C4-2B (cell line): ENCODE results near the gene WWOX.

Experiments used
- ZFX ChIP-seq: fragments of 450-650 bp; IDR thresholded peaks from 2 replicates; pipeline ENCODE4 v1.6.1; 2017
- TF ChIP-seq, protein P1 (sequence below): fragments of 450-650 bp; conservative IDR thresholded peaks from 2 replicates; pipeline ENCODE4 v1.5.1; 2017; ENCODE audit warnings: mild to moderate bottlenecking

DNA sequence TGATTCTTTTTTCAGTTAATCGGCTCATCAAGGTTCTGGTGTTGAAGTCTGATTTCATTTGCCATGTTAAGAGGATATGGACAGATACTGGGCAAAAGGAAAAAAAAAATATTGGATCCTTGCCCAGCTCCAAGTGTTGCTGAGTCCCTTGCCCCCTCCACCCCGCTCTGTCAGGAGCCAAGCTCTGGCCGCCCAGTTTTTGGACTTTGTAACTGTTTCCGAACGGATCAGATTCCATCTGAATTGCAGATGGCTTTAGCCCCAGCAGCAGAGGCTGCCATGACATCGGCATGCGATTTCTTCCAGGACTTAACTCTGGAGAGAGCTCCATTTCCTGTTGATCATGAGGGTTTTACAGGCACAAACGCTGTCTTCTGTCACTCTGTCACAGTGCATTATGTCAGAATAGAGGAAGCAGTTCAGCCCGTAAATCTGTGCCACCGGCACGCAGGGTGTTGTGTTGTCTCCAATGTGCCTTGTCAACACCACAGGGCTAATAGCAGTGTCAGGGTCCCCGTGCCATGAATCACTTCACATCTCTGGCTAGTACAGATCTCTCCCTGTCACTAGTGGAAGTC lies 885.5 kb downstream of the WWOX start:
- TF ChIP-seq, protein P1, sequence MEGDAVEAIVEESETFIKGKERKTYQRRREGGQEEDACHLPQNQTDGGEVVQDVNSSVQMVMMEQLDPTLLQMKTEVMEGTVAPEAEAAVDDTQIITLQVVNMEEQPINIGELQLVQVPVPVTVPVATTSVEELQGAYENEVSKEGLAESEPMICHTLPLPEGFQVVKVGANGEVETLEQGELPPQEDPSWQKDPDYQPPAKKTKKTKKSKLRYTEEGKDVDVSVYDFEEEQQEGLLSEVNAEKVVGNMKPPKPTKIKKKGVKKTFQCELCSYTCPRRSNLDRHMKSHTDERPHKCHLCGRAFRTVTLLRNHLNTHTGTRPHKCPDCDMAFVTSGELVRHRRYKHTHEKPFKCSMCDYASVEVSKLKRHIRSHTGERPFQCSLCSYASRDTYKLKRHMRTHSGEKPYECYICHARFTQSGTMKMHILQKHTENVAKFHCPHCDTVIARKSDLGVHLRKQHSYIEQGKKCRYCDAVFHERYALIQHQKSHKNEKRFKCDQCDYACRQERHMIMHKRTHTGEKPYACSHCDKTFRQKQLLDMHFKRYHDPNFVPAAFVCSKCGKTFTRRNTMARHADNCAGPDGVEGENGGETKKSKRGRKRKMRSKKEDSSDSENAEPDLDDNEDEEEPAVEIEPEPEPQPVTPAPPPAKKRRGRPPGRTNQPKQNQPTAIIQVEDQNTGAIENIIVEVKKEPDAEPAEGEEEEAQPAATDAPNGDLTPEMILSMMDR = no peak
- TF ChIP-seq ZFX = no peak
